Sigmoid colon (tissue), 4 donors: ENCODE data around the gene SCRN3.

Experiments used
- EP300 ChIP-seq, 4 donors: sonication (generic); formaldehyde crosslinking; IDR thresholded peaks; one replicate each; pipeline ENCODE4 v1.6.1; 2017; ENCODE audit warnings: antibody characterized with exemption in 4 of 4
- POLR2A ChIP-seq, 2 donors: fragments of 450-650 bp; IDR thresholded peaks; one replicate each; pipeline ENCODE4 v1.6.1; 2016; ENCODE audit warnings: antibody characterized with exemption in 2 of 2, mild to moderate bottlenecking in 2 of 2, moderate library complexity in 2 of 2
- POLR2AphosphoS5 ChIP-seq, 4 donors: sonication (generic); formaldehyde crosslinking; IDR thresholded peaks; one replicate each; pipeline ENCODE4 v1.6.1; 2017; ENCODE audit warnings: antibody characterized with exemption in 4 of 4
- TF ChIP-seq, protein P1 (sequence below), 4 experiments: fragments of 450-650 bp in 3 of 4; fragments of 200-600 bp in 1 of 4; IDR thresholded peaks; one replicate each; pipeline ENCODE4 v1.5.1; 2016 to 2019; ENCODE audit warnings: antibody characterized with exemption in 4 of 4, mild to moderate bottlenecking in 3 of 4, moderate library complexity in 2 of 4

DNA sequence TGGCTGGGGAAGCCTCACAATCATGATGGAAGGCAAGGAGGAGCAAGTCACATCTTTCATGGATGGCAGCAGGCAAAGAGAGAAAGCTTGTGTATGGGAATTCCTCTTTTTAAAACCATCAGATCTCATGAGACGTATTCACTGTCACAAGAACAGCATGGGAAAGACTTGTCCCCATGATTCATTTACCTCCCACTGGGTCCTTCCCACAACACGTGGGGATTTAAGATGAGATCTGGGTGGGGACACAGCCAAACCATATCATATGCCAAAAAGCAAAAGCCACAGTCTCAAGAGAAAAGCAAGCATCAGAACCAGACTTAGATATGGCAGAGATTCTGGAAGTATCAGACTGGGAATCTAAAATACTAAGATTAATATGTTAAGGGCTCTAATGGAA, 30.0 kb upstream of the SCRN3 start:
- TF ChIP-seq POLR2A (IDR thresholded peaks at IDR 0.05) (no peak), POLR2AphosphoS5 (IDR thresholded peaks at IDR 0.05) (no peak), EP300 (IDR thresholded peaks at IDR 0.05) (no peak)
- TF ChIP-seq, protein P1, sequence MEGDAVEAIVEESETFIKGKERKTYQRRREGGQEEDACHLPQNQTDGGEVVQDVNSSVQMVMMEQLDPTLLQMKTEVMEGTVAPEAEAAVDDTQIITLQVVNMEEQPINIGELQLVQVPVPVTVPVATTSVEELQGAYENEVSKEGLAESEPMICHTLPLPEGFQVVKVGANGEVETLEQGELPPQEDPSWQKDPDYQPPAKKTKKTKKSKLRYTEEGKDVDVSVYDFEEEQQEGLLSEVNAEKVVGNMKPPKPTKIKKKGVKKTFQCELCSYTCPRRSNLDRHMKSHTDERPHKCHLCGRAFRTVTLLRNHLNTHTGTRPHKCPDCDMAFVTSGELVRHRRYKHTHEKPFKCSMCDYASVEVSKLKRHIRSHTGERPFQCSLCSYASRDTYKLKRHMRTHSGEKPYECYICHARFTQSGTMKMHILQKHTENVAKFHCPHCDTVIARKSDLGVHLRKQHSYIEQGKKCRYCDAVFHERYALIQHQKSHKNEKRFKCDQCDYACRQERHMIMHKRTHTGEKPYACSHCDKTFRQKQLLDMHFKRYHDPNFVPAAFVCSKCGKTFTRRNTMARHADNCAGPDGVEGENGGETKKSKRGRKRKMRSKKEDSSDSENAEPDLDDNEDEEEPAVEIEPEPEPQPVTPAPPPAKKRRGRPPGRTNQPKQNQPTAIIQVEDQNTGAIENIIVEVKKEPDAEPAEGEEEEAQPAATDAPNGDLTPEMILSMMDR (IDR thresholded peaks at IDR 0.05), result no peak
